ENCODE results near the gene CAB39L.

CAB39L gene
- 7.4 to 11.8 reads per million in 2 experiments for total RNA-seq

- peak; percentile 98 for DNase-seq (ENCODE audit: low read depth)
Measured at GRCh38 chr13:49443704-49444523, at the start of gene CAB39L, which contains the start of gene SETDB2. Gene CAB39L (minus strand): TSS chr13:49444064. CDS start chr13:49382910, 61,154 bp downstream. Gene SETDB2 (plus strand): TSS chr13:49444274. CDS start chr13:49451894, 7,620 bp downstream.

DNA sequence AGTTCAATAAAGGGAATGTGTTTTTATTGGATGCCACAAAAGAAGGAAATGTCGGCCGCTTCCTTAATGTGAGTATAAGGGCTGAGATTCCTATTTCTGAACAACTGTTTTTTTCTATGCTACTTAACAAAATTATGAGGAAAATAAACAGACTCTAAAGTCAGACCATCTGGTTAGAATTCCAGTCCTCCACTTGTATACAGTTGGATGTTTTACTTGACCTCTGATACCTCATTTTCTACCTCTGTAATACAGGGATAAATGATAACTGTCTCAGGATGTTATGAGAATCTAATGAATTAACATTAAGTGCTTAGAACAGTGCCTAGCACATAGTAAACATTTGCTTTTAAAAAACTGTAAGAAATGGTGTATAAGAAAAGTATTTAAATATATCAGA is 44.7 kb upstream of the CAB39L start:
- DNase-seq (ENCODE audit: low read depth), result no peak

- DNase-seq (ENCODE audit: low read depth), result no peak
Measured at GRCh38 chr13:49481788-49482187, 37.9 kb upstream of the CAB39L start.

DNA sequence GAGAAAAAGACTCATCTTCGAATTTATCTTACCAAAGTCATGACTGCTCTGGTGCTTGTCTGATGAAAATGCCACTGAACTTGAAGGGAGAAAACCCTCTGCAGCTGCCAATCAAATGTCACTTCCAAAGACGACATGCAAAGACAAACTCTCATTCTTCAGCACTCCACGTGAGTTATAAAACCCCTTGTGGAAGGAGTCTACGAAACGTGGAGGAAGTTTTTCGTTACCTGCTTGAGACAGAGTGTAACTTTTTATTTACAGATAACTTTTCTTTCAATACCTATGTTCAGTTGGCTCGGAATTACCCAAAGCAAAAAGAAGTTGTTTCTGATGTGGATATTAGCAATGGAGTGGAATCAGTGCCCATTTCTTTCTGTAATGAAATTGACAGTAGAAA is 32.7 kb upstream of the CAB39L start:
- no peak for DNase-seq (ENCODE audit: low read depth)

- DNase-seq (ENCODE audit: low read depth), result no peak
Measured at GRCh38 chr13:49472186-49472585, 28.3 kb upstream of the CAB39L start.

DNA sequence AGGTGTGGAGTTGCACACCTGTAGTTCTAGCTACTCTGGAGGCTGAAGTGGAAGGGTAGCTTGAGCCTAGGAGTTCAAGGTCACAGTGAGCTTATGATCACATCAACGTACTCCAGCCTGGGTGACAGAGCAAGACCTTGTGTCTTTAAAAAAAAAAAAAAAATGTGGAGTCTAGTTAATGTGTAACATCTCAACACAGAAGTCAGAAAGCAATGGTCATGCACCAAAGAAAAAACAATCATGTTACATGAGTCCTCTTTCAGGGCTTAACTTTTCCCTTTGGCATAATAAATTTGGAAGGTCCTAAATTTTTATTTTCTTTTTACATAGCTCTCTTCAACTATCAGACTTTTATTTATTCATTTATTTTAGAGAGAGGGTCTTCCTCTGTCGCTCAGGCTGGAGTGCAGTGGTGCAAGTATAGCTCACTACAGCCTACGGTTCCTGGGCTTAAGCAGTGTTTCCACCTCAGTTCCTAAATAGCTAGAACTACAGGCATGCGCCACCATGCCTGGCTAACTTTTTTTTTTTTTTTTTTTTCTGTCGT is 22.5 kb upstream of the CAB39L start:
- no peak for DNase-seq (ENCODE audit: low read depth)

GRCh38 chr13:49464621-49465325 is 20.9 kb upstream of the CAB39L start:
- no peak for DNase-seq (ENCODE audit: low read depth)

GRCh38 chr13:49464085-49464484 is 20.2 kb upstream of the CAB39L start:
- DNase-seq (ENCODE audit: low read depth), result no peak

- no peak for DNase-seq (ENCODE audit: low read depth)
Measured at GRCh38 chr13:49459580-49459979, 15.7 kb upstream of the CAB39L start.

DNA sequence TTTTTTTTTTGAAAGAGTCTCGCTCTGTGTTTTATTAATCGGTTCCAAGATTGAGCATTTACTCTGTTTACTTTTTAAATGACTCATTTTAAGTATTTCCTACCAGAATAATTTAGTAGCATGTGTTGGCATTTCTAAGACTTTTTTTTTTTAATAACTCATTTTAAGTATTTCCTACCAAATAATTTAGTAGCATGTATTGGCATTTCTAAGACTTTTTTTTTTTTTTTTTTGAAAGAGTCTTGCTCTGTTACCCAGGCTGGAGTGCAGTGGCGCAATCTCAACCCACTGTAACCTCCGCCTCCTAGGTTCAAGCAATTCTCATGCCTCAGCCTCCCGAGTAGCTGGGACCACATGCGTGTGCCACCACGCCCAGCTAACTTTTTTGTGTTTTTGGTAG is 13.4 kb upstream of the CAB39L start:
- DNase-seq (ENCODE audit: low read depth), result no peak

DNA sequence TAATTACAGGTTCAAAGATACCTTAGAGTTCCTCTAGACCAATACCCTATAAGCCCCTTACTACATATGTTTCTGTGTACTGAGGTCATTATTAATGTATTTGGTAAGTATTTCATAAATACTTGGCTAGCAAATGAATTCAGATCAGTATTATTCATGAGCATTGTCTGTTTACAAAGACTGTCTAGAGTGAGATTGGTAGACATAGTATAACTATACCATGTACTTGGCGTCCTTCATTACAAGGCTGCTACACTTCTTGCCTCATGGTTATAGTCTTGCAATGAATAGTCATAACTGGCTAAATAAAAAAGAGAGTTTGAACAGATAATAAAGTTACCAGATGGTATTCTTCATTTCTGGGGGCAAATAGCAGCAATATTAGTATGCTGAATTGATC is 12.3 kb upstream of the CAB39L start:
- no peak for DNase-seq (ENCODE audit: low read depth)

GRCh38 chr13:49455007-49455398 is 11.1 kb upstream of the CAB39L start:
- no peak for DNase-seq (ENCODE audit: low read depth)

- no peak for DNase-seq (ENCODE audit: low read depth)
Measured at GRCh38 chr13:49454388-49455006, 10.6 kb upstream of the CAB39L start.

GRCh38 chr13:49453465-49453864 is 9.6 kb upstream of the CAB39L start:
- DNase-seq (ENCODE audit: low read depth), result no peak

DNA sequence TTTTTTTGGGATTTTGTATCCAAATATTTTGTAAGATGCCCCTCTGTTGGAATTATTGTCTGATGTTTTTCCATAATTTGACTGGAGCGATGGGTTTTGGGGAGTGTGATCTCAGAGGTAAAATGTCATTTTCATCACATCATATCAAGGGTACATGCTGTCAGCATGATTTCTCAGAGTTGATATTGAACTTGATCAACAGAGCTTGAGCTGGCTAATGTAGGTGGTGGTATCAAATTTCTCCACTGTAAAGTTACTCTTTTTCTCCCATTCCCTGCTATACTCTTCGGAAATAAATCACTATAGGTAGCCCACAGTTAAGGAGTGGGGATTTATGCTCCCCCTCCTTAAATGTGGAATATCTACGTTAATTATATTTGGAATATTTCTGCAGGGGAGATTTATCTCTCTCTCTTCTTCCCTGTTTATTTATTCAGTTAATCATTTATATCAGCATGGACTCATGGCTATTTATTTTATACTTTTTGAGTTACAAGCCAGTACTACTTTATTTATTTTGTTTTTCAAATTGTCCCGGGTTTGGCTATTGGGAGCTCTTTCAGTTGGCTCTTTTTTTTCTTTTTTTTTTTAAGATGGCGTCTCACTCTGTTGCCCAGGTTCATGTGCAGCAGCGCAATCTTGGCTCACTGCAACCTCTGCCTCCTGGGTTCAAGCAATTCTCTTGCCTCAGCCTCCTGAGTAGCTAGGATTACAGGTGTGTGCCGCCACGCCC is 9.0 kb upstream of the CAB39L start:
- DNase-seq (ENCODE audit: low read depth), result no peak

- DNase-seq (ENCODE audit: low read depth), result no peak
Measured at GRCh38 chr13:49450105-49450819, 6.4 kb upstream of the CAB39L start.

GRCh38 chr13:49448753-49449152 is 4.9 kb upstream of the CAB39L start:
- no peak for DNase-seq (ENCODE audit: low read depth)

DNA sequence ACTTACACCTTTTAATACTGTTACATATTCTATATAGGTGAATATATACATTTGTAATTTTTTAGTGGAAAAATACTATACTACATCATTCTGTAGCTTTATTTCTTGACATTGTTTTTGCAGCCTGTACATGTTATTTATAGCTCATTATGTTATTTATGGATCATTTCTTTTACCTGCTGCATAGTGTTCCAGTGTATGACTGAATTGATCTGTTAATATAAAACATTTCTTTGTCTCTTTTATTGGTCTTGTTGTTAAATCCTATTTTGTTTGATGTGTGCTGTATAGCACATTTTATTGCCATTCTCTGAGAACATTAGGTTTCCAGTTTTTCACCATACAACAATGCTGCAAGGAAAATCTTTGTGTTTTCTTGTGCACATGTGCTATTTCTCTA is 2.6 kb upstream of the CAB39L start:
- DNase-seq (ENCODE audit: low read depth), result no peak

DNA sequence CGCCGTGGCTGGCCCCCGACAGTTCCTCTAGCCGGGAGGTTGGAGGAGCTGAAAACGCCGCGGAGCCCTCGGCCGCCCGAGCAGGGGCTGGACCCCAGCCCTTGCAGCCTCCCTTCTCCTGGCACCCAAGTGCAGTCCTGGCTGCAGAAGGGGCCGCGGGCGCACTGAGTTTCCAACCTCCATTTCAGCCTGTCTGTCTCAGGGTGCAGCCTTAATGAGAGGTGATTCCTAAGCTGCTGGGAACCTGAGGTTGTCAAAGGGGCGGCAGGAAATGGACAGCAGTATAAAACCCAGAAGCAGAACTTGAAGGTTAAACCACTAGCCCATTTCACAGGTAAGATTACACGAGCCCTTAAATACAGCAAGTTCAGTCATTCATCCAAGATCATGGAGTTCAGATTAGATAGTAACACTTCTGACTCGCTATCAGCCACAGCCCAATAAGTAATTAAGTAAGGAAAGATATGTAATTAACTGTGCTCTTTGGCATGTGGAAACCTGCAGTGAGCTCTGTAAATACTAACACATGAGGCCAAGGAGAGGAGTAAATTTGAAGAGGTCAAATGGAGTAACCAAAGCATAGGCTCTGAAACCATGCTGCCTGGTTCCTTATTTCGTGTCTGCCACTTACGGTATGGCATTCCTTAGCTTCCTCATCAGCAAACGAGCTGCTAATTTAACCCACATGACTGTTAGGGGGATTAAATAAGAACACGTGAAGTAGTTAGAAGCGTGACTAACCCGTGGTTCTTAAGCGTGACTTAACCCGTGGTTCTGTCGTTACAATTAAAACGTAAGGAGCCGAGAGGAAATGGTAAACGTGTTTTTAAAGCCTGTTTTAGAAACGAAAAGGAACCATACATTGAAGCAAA is 896 bp upstream of the CAB39L start:
- DNase-seq (ENCODE audit: low read depth), result peak; percentile 12

DNA sequence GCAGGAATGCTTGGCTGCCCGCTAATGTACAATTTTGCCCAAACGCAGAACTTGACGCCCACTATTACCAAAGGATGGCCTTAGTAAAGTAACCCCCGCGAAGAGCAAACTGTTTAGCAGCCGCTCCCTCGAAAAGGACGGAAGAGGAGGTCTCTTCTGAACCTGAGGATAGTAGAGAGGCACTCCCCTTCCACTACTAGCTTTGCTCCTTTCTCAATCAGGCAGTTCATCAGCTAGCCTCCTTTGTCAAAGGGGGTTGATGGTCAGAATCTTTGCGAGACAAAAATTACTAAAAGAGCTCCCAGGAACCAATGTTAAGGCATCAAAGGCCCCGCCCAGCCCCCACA is 534 bp downstream of the CAB39L start:
- DNase-seq (ENCODE audit: low read depth), result no peak

All from T follicular helper cell (primary cell).